Activated CD8-positive, alpha-beta memory T cell treated with anti-CD3 and anti-CD28 coated beads, Interleukin-2, amount 50 U/mL, for 1 hour (primary cell): ENCODE measurements around the gene MRAS.

Source experiments
- DNase-seq: peaks from one replicate; pipeline ENCODE4 v3.0.0-alpha.2; 2020; ENCODE audit errors: extremely low read depth

The MRAS gene

GRCh38 chr3:138347960-138348753 lies at the start of gene MRAS:
TSS of gene MRAS (plus strand) at chr3:138348579. CDS start at chr3:138372884, 24,305 bp downstream.
- DNase-seq = no peak

DNA sequence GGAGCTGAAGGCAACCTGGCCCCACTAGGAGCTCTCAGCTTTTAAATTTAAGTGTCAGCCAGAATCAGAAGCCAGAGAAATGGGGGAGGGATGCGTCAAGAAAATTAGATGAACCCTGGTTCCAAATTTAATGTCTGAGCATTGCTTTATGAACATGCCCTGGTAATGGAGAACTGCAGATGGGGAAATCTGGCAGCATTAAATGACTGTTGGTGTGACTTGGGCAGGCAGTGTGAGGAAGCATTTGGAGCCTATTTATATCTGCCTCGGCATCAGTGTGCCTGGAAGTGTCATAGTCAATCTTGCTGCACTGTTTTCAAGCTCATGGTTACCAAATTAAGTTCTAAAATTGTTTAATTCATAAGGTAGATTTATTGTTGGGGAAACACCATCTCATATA lies 47.7 kb upstream of the MRAS start:
- DNase-seq = no peak

DNA sequence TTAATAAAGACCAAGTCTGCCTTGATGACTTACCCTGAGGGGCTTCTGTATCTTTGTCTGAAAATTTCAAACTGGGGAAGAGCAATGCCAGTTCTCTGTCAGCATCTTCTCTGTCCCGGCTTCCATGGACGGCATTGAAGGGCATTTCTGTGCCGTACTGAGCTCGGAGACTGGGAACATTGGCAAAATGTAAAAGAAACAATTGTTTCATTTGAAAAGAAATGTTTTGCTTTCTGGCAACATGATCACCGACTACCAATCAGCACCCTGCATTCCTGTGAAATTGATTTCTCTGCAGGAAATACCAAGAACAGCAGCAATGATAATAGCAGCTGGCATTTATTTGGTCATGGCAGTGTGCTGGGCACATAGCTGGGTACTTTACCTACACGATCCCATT lies 44.9 kb upstream of the MRAS start:
- no peak for DNase-seq

GRCh38 chr3:138307899-138308298 lies 40.5 kb upstream of the MRAS start:
- no peak for DNase-seq

DNA sequence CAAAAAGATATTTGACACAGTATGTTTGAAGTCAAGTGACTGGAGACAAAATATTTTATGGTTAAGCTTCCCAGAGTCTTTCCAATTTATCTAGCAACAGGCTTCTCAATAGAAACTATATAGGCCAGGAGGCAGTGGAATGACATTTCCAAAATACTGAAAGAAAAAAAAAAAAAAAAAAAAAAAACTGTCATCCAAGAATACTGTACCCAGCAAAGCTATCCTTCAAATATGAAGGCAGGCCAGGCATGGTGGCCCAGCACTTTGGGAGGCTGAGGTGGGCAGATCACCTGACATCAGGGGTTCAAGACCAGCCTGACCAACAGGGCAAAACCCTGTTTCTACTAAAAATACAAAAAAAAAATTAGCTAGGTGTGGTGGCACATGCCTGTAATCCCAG lies 39.6 kb upstream of the MRAS start:
- DNase-seq = no peak

DNA sequence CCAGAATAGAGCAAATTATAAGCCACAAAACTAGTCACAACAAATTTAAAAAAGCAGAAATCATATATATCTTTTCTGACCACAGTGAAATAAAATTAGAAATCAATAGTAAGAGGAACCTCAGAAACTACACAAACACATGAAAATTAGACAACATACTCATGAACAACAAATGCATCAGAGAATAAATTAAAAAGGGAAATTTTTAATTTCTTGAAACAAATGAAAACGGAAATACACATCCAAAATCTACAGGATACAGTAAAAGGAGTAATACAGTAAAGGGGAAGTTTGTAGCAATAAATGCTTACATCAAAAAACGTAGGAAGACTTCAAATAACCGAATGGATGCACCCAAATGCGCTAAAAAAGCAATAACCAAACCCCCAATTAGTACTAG lies 37.9 kb upstream of the MRAS start:
- DNase-seq = no peak

GRCh38 chr3:138314751-138315150 lies 33.6 kb upstream of the MRAS start:
- no peak for DNase-seq

- DNase-seq = no peak
Measured at GRCh38 chr3:138317687-138318086, 30.7 kb upstream of the MRAS start.

DNA sequence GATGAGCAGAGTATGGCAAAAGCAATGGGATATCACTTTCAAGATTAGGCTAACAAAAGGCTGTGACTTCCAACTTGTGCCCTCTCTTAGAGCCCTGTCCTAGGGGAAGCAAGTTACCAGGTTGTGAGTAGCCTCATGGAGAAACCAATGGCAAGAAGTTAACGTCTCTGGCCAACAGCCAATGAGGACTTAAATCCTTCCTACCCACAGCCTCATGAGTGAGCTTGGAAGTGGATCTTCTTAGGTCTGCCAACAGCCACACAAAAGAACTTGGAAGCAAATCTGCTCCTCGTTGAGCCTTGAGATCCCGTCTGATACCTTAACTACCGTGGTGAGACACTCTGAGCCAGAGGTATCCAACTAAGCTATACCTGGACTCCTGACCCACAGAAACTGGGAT lies 24.4 kb upstream of the MRAS start:
- DNase-seq = no peak

- no peak for DNase-seq
Measured at GRCh38 chr3:138325990-138326389, 22.4 kb upstream of the MRAS start.

DNA sequence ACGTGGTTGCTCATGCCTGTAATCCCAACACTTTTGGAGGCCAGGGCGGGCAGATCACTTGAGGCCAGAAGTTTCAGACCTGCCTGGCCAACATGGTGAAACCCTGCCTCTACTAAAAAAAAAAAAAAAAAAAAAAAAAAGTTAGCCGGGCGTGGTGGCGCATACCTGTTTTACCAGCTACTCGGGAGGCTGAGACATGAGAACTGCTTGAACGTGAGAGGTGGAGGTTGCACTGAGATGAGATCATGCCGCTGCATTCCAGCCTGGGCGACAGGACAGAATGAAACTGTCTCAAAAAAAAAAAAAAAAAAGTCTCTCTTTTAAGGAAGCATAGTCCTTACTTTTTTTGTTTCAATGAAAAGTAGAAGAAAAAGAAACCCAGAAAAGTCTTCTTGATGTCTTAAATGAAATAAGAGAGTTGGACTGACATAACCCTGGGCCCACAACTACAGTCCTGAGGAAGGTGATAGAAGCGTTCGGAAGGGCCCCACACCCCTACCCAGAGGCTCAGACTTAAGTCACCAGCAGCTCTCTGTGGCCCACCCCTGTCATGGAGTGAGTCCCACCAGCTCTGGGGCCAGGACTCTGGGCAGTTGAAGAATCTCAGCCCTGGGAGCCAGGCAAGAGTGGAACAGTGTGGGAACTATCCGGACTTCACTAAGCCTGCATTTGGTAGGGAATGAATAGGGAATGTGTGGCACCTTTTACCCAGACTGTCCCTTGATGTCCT lies 21.3 kb upstream of the MRAS start:
- DNase-seq = no peak

- no peak for DNase-seq
Measured at GRCh38 chr3:138327831-138328230, 20.5 kb upstream of the MRAS start.

- DNase-seq = no peak
Measured at GRCh38 chr3:138328341-138328740, 20.0 kb upstream of the MRAS start.

DNA sequence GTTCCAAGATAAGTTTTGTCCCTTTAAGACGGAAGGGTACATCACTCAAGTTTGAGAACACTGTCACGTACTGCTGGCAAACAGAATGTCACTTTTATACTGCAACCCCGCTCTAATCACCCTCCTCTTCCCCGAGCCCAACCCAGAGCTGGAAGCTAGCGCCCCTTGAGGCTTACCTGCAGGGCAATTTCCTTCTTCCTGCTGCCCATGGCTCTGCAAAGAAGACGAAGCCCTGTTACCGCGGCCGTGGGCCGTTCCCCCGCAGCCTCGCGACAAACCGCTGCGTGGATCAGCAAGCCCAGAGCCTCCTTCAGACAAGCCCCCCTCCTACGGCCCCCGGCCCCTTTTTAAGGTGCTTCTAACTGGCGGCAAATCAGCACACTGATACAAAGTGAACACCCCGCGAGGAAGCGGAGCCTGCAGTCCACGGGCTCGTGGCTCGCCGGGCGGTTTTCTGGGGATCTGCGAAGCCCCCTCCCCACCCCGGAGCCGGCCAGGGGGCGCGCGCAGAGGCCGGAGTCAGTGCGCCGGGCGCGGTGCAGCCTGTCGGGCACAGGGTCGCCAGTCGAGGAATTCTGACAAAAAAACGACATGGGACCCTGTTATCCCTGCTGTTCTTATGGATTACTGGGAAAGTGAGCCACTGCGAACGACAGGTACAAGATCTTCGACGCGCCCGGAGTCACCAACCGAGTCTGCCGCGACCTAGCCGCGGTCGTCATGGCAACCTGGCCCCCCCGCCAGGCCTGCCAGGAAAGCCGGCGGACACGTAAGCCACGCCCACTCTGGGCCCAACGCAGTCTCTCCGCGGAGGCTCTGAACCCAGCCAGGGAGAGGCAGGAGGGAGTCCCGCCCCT lies 19.0 kb upstream of the MRAS start, which contains the start of gene NME9:
NME9 (minus strand) TSS at position 725 of the 857 bp plus-strand sequence; CDS start at position 209, 516 bp downstream.
- DNase-seq = peak; percentile 80

DNA sequence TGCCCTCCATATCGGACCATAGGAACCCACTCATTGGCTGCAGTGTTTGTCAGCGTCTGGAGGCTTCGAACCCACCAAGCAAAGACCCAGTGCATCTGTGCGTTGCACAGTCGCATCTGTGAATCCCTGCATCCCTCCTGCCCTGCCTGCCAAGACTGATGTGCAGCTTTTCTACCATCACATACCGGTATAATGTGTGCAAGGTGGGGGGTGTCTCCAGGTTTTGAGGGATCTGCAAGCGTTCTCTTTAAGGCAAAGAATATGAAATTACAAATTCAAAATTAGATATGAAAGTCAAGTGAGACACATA lies 18.4 kb upstream of the MRAS start:
- DNase-seq = no peak

DNA sequence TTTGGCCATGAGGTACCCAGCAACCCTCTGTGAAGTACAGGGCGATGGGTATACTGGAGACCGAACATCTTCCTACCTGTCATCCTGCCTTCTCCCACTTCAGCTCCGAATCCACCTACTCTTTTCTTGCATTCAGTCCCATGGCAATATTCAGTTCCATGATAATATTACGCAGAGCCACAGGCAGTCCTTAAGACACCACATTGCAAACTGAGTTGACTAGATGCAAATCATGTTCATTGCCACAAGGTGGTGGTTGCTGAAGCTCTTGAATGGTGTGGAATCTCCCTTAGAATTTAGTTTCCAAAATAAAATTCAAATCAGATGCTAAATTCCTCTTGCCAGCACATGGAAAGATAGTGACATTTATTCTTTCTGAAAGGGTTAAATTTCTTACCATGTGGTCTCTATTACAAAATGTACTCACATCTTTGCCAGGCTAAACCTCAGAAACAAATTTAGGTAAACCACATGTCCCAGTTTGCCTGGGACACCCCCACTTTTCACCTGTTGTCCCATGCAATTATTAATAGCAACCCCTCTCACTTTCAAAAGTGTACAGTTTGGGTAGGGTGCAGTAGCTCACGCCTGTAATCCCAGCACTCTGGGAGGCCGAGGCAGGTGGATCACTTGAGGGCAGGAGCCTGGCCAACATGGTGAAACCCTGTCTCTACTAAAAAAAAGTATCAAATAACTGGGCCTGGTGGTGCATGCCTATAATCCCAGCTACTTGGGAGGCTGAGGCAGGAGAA lies 17.1 kb upstream of the MRAS start:
- DNase-seq = no peak

DNA sequence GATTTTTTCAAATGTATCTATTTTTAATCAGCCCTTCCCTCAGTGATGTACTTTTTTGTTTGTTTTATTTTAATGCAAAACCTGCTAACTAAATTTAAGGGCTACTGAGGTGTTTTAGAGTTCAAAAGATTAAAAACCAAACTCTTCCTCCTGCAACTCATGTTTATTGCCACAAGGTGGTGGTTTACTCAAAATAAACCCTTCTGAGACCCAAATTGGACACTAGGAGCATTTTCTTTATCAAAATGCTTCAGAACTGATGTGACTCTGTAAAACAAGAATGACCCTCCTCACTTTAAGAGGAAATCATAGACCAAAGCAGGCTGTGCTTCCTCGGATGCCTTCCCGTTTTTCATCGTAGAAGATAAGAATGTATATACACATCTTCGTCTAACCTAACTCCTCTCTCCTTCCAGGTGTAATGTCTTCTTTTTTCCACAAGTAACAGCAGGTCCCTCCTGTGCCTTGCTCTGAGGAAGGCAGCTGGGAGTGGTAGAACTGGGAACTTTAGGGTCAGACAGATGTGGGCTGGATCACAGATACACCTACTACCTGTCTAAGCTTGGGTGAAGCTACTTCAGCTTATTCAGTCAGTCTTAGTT lies 15.8 kb upstream of the MRAS start:
- DNase-seq = no peak

- DNase-seq = no peak
Measured at GRCh38 chr3:138334608-138335007, 13.8 kb upstream of the MRAS start.

DNA sequence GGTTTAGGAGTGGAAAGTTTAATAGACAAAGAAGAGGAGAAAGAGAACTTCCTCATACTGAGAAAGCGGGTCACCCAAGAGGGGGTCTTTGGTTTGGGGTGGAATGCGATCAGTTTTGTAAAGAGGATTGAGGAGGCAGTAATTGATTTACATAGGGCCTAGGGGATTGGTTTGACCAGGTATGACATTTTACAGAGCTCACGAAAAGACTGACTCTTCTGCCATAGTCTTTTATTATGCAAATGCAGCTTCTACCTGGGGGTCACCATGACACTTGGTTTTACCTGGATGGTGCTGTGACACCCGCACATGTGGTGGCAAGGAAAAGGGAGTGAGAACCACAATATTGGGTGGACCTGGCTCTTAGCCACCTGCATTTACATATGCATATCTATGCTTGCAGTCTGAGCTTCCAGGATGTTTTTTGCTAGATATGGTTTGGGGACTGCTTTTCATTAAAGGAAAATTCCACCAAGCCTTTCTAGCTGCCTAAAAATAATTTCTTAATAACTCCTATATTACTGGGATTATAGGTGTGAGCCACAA lies 11.9 kb upstream of the MRAS start:
- no peak for DNase-seq

GRCh38 chr3:138338244-138338643 lies 10.1 kb upstream of the MRAS start:
- no peak for DNase-seq

GRCh38 chr3:138338811-138339210 lies 9.6 kb upstream of the MRAS start:
- DNase-seq = no peak
